Fibroblast of pulmonary artery (primary cell): ENCODE data around the gene TYW3.

Source experiments
- DNase-seq: peaks from one replicate; pipeline ENCODE4 v3.0.0-alpha.2; 2010; ENCODE audit warnings: low read depth
- H3K4me3 ChIP-seq: replicated peaks from 2 replicates; pipeline ENCODE4 v1.5.1; 2011; ENCODE audit warnings: low read depth, mild to moderate bottlenecking, control low read depth, low read length, moderate library complexity
- TF ChIP-seq, protein P1 (sequence below): IDR thresholded peaks from 2 replicates; pipeline ENCODE4 v1.5.1; 2011; ENCODE audit warnings: mild to moderate bottlenecking, control low read depth, low read length, inconsistent platforms; ENCODE audit errors: missing control alignments

The TYW3 gene

DNA sequence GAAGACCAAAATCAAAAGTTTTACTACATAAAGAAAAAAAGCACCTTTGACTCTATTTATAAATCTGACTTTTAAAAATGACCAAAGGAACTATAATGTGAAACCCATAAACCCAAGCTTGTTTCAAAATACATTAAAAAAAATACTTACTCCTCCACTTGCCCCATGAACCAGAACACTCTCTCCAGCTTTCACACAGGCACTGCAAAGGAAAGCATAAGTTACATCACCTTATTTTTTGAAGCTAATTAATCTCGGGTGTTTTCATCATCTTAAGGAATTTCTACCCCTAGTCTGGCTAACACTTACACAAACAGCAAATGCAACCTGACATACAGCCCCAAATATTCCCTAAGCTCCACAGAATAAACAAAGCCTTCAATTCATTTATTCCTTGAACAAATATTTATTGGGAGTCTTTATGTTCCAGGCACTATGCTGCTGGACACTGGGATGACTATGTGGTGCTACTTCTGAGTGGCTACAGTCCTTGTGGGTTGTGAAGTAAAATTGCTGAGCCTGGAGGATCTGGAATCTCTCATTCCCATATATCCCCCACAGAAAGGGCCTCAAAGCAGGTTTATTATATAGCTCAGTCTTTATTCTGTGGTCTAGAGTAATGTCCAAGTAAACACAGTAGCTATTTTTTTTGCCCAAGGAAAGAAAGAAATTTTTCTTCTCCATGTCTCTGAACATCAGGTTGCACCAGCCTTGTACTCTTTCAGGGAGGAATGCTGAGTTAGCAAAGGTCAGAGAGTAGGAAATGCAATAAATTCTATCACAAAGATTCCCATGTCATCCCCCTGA lies 18.3 kb upstream of the TYW3 start:
- DNase-seq = no peak
- TF ChIP-seq, protein P1, sequence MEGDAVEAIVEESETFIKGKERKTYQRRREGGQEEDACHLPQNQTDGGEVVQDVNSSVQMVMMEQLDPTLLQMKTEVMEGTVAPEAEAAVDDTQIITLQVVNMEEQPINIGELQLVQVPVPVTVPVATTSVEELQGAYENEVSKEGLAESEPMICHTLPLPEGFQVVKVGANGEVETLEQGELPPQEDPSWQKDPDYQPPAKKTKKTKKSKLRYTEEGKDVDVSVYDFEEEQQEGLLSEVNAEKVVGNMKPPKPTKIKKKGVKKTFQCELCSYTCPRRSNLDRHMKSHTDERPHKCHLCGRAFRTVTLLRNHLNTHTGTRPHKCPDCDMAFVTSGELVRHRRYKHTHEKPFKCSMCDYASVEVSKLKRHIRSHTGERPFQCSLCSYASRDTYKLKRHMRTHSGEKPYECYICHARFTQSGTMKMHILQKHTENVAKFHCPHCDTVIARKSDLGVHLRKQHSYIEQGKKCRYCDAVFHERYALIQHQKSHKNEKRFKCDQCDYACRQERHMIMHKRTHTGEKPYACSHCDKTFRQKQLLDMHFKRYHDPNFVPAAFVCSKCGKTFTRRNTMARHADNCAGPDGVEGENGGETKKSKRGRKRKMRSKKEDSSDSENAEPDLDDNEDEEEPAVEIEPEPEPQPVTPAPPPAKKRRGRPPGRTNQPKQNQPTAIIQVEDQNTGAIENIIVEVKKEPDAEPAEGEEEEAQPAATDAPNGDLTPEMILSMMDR = no peak
- no peak overlapping the region for H3K4me3 ChIP-seq

- TF ChIP-seq, protein P1 = no peak
- no peak overlapping the region for H3K4me3 ChIP-seq
- no peak for DNase-seq
Measured at GRCh38 chr1:74715236-74715502, 17.8 kb upstream of the TYW3 start.

DNA sequence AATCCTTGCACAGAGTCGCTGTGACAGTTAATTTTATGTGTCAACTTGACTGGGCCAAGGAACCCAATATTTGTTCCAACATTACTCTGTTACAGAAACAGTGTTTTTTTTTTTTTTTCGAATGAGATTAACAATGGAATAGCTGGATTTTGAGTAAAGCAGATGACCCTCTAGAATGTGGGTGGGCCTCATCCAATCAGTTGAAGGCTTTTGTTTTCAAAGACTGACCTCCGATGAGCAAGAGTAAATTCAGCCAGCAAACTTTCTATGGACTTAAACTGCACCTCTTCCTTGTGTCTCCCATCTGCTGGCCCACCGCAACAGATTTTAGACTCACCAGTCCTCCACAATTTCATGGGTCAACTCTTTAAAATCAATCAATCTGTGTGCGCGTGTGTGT lies 17.1 kb upstream of the TYW3 start:
- no peak for DNase-seq
- TF ChIP-seq, protein P1 = no peak
- H3K4me3 ChIP-seq = no peak overlapping the region

DNA sequence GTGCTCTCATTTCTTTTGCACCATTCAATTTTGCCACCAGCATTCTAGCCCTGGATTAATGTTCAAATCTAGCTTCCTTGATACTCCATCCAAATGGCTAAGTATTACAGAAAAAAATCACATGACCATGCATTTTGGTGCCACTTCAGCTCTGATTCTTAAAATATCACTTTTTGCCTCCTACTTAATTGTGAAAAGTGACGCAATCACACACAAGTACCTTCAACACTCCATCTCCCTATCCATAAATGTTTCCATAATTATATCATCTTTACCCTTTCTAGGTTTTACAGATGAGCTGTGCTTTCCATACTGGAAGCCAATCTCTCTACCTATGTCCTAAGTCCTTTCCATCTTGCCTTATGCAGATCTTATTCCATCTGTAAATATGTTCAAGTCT lies 16.1 kb upstream of the TYW3 start:
- H3K4me3 ChIP-seq = no peak overlapping the region
- no peak for DNase-seq
- TF ChIP-seq, protein P1 = no peak

- no peak overlapping the region for H3K4me3 ChIP-seq
- DNase-seq = no peak
- TF ChIP-seq, protein P1 = no peak
Measured at GRCh38 chr1:74717626-74718025, 15.3 kb upstream of the TYW3 start.

DNA sequence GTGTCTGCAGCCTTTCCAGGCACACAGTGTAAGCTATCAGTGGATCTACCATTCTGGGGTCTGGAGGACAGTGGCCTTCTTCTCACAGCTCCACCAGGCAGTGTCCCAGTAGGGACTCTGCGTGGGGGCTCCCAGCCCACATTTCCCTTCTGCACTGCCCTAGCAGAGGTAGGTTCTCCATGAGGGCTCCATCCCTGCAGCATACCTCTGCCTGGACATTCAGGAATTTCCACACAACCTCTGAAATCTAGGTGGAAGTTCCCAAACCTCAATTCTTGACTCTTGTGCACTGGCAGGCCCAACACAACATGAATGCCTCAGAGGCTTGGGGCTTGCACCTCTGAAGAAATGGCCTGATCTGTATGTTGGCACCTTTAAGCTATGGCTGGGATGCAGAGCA lies 6.9 kb upstream of the TYW3 start:
- H3K4me3 ChIP-seq = no peak overlapping the region
- TF ChIP-seq, protein P1 = no peak
- DNase-seq = no peak

- TF ChIP-seq, protein P1 = no peak
- no peak overlapping the region for H3K4me3 ChIP-seq
- no peak for DNase-seq
Measured at GRCh38 chr1:74728736-74729135, 4.2 kb upstream of the TYW3 start.
